Neural cell (in vitro differentiated cells): ENCODE results near the gene RBM48.

ENCODE experiments used
- CTCF ChIP-seq: fragments of 450-650 bp; IDR thresholded peaks from 2 replicates; pipeline ENCODE4 v1.5.1; 2014; ENCODE audit warnings: antibody characterized with exemption, mild to moderate bottlenecking, moderate library complexity; ENCODE audit not compliant: poor library complexity, severe bottlenecking
- EP300 ChIP-seq: fragments of 450-650 bp; conservative IDR thresholded peaks from 2 replicates; pipeline ENCODE4 v1.6.1; 2014; ENCODE audit warnings: antibody characterized with exemption, mild to moderate bottlenecking, moderate library complexity; ENCODE audit not compliant: poor library complexity, severe bottlenecking
- EZH2 ChIP-seq: fragments of 200-600, 300-800 bp; shearing (Covaris generic), sonication (generic); IDR thresholded peaks from 2 replicates; pipeline ENCODE4 v1.6.1; 2014; ENCODE audit warnings: antibody characterized with exemption, low read length, borderline replicate concordance, mild to moderate bottlenecking; ENCODE audit not compliant: insufficient read depth, poor library complexity, severe bottlenecking
- POLR2AphosphoS5 ChIP-seq: IDR thresholded peaks from 2 replicates; pipeline ENCODE4 v1.6.1; 2012
- RAD21 ChIP-seq: fragments of 450-650 bp; conservative IDR thresholded peaks from 2 replicates; pipeline ENCODE4 v1.6.1; 2014; ENCODE audit warnings: antibody characterized with exemption, mild to moderate bottlenecking, moderate library complexity
- SMC3 ChIP-seq: fragments of 450-650 bp; conservative IDR thresholded peaks from 2 replicates; pipeline ENCODE4 v1.6.1; 2014; ENCODE audit warnings: antibody characterized with exemption, mild to moderate bottlenecking, moderate library complexity; ENCODE audit not compliant: poor library complexity
- TAF1 ChIP-seq: IDR thresholded peaks from 2 replicates; pipeline ENCODE4 v1.6.1; 2012; ENCODE audit warnings: low read depth

- TF ChIP-seq CTCF (no peak), POLR2AphosphoS5 (no peak), RAD21 (no peak), TAF1 (no peak), EZH2 (no peak), EP300 (no peak), SMC3 (no peak)
These were observed 1.1 kb upstream of the RBM48 start for GRCh38 chr7:92527300-92528187.
